HG02938 (cell line): ENCODE results near the gene ADORA1.

Experiments
- ATAC-seq: cut with Tn5 transposase; IDR thresholded peaks from one replicate; pipeline ENCODE4 v1.9.1; 2021; ENCODE audit warnings: mild to moderate bottlenecking, moderate library complexity; ENCODE audit not compliant: unreplicated experiment

ADORA1 gene

DNA sequence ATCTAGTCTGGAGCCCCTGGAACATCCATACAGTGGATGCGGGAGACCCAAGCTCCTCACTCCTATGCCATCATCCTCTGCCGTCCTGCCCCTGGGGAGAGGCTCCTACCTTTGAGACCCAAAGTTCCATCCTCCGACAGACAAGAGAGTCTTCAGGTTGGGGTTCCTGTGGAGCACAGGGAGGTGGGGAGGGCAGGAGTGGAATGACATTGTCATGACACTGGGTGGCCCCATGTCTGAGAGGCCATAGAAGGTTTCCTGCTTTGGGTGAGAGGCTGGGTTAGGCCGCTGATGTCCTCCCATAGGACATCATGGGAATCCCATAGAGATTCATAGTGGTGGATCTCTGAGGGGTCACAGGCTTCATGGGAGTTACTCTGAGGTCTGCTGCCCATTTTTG is 56.9 kb downstream of the ADORA1 start:
- no peak for ATAC-seq

- ATAC-seq: no peak
These were observed 57.5 kb downstream of the ADORA1 start for GRCh38 chr1:203185061-203185461.

DNA sequence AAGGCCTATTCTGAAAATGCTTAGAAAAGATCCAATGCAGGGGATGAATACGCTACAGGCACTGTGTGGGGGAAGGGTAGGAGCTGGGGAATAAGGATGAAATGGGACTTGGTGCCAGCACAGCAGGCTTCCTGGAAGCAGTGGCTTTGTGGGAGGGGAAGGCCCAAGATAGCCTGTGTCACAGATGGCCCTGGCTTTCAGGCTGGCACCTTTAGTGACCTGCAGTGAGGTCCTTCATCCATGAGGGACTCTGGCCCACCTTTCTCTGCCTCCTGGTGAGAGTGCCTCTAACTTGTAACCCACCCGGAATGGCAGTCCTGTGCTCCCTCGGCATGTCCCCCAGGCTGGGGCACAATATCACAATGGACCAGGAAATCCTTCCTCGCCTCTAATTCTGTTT is 58.1 kb downstream of the ADORA1 start:
- no peak for ATAC-seq

DNA sequence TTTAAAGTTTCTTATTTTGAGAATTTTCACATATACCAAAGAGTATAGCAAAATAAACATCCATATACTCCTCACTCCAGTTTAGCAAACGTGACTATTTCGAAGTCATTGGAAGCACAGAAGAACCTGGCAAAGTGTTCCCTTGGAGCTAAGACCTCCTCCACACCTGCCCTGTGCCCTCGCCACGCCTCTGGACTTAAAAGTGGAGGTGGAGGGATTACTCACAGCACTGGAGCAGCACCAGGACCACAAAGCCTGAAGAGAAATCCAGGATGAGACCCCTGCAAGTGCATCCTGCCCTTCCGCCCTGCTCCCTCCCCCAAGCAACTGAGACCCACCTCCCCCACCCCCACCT is 58.5 kb downstream of the ADORA1 start:
- ATAC-seq: no peak

GRCh38 chr1:203186446-203187303 is 59.1 kb downstream of the ADORA1 start, which contains the start of gene CHI3L1:
TSS of gene CHI3L1 (minus strand) at chr1:203186704. CDS start at chr1:203186623, 81 bp downstream.
- no peak for ATAC-seq

DNA sequence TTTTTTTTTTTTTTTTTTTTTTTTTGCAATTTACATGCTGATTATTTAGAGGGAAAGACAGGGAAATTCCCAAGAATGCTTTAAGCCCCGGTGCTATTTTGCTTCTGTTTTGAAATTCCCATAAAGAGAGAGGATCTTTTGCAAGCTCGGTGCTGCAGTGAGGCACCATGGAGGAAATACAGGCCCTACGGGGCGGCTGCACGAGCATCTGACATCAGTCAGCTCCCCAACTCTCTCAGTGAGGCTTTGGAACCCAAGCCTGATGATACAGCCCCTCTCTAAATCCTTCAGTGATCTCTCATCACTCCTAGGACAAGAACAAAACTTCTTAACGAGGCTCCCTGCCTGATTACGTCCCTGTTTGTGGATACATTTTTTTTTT is 59.8 kb downstream of the ADORA1 start:
- ATAC-seq: no peak

DNA sequence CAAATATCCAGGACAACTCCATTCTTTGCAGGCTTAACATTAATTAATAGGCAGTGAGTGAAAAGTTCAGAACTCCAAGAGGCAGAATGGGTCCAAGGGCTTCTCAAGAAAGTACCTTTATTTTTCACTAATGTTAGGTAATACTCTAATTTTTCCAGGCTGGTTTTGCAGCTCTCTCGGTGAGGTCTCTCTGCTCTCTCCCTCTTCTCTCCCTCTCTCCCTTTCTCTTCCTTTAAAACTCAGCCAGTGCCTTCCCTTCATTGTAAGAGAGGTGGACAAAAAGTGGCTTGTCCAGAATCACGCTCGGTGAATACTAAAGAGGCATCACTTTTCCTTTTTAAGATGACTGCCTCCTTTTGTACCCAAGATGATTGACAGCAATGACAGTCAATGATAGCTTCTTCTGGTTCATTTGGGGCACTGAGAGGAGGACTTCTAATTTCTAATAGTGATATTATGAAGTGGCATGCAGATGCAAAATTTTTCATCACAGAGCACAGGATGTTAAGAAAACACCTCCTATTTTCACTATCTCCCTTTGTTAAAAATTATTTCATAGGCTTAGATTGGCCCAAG is 60.3 kb downstream of the ADORA1 start:
- ATAC-seq: no peak

- no peak for ATAC-seq
These were observed 61.2 kb downstream of the ADORA1 start for GRCh38 chr1:203188686-203189232.

DNA sequence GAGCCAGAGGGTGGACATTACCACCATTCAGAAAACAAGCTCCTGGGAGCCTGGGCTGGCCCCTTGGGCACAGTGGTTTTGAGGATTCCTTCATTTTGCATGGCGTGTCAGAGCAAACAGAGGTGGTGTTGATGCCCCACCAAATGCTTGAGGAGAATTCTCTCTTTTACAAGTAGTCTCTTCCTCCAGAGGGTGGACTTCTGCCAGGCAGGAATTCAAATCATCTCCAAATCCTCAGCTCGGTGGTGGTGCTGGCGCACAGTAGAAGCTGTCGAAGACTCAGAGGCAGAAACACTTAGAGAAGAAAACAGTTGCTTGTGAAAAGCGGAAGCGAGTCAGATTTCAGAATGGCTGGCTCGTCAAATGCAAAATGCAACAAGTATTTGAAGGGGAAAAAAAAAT is 62.4 kb downstream of the ADORA1 start:
- ATAC-seq: no peak

GRCh38 chr1:203190949-203191348 is 63.4 kb downstream of the ADORA1 start:
- no peak for ATAC-seq

- ATAC-seq: no peak
These were observed 68.8 kb downstream of the ADORA1 start for GRCh38 chr1:203196371-203196770.

- no peak for ATAC-seq
These were observed 70.1 kb downstream of the ADORA1 start for GRCh38 chr1:203197625-203198024.

DNA sequence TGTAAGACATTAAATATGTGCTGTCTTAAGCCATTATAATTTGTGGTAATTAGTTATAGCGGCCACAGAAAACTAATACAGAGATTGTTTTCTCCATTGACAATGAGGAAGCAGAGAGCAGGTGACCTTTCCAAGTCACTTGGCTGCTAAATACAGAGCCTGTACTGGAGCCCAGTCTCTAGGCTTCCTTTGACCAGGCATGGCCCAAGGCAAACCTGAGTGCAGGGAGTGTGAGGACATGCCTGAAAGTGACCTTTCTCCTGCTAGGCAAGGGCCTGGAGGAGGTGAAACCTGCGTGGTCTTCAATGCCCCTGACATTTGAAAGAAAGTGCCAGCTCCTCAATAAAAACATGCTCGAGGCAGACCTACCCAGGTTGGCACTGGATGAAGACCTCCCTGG is 71.5 kb downstream of the ADORA1 start:
- no peak for ATAC-seq

GRCh38 chr1:203199481-203199815 is 71.9 kb downstream of the ADORA1 start:
- no peak for ATAC-seq

GRCh38 chr1:203199816-203200571 is 72.5 kb downstream of the ADORA1 start:
- ATAC-seq: no peak

GRCh38 chr1:203200916-203201315 is 73.4 kb downstream of the ADORA1 start:
- ATAC-seq: no peak

DNA sequence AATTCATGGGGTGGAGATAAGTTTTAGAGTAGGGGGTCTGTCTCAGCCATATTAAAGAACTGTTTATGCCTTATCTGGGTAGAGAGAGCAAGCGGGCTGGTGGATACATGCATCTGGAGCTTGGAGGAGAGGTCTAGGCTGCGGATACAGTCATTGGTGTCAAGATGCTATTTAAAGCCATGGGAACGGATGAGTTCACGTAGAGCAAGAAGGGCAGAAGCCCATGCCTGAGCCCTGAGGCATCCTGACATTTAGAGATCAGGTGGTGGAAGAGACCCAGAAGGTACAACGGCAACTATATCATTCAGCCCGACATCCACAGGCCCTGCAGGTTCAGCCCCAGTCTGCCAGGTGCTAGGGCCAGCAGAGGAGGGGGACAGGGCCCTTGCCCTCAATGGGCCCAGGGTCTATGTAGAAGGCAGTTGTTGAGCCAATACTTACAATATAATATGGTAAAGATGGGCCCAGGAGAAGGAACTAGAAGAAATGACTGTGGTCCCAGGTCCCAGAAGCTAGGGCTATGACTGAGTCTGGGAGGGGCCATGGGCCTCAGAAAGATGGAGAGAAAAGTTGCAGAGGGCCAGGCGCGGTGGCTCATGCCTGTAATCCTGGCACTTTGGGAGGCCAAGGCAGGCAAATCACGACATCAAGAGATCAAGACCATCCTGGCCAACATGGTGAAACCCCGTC is 74.1 kb downstream of the ADORA1 start:
- ATAC-seq: no peak

GRCh38 chr1:203202431-203203245 is 75.1 kb downstream of the ADORA1 start:
- no peak for ATAC-seq

DNA sequence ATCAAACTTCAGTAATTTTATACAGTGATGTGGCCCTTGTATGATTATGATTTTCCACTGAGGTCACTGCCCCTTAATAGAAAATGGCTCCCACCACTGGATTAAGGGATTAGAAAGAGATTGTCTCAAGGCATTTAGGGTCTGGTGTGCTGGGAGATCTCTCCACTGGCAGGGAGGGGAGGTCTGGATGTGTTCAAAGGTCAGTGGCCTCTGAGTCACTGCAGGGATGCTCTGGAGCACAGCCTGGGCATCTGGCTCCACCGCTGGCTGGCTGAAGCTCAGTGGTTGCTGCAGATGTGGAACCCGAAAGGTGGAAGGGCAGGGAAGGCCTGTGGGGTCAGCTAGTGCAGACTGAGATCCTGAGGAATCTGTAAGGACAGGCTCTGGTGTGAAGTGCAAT is 77.2 kb downstream of the ADORA1 start:
- ATAC-seq: no peak

DNA sequence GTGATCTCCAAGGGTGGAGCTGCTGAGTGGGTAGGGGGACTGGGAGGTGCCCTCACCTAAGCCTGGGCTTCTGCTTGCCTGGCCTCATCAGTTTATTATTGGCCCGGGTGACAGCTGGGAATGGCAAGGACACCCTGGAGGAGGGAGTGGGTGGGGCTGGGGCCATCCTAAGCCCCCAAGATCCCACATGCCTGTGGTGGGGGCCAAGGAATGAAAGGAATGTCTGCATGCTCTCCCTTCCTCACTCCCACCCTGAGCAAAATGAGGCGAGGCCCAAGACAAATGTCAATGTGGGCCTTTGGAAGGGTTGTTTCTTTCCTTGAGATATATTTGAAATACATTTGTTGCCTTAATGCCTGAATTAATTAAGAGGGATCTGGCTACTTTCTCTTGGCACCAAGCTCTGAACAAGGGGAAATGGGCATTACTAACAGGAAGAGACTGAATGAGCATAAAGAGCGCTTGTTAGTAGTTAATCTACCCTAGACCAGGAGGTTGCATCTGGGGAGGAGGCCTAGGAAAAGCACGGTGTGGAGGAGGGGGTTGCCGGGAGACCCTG is 78.7 kb downstream of the ADORA1 start:
- no peak for ATAC-seq
